ENCODE measurements around the gene MARVELD1.

The MARVELD1 gene

DNA sequence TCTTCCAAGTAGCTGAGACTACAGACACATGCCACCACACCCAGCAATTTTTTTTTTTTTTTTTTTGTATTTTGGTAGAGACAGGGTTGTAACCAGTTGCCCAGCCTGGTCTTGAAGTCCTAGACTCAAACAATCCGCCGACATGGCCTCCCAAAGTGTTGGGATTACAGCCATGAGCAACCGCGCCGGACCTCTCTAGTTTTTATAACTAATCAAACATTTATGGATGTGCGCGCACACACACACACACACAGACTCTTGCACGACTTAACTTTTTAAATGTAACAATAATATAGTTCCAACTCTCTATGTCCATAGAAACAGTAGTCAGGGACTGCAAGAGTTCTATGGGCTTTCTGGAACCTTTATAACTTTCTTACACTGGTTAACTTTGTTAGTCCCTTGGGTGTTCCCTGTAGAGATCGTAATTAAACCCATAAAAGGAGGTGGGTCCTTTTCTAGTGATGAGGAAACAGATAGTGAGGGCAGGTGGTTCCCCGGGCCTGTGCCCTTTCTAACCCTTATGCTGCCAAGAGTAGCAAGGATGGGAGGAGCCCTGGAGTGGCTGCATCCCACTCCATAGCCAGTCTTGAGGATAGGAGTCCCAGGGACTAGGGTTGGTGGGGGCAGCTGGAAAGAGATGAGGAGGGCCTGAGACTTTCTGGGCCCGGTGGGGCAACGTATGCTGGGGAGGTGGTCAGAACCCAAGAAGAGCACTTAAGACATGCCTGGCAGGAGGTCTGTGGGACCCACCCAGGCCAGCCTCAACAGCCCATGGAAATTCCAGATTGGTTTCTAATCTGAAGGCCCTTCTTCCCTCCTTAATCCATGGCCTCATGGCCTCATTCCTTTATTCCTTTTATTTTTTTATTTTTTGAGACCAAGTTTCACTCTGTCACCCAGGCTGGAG lies 8.6 kb downstream of the MARVELD1 start:
- WGBS (ENCODE audit: extremely low coverage, insufficient coverage, low lambda C conversion rate): no CpG with 5 or more reads among the region's 12 CpGs
- no peak overlapping the region for H3K18ac ChIP-seq (ENCODE audit: low read length)
- H2BK5ac ChIP-seq (ENCODE audit: low read length): no peak overlapping the region
- DNase-seq: no peak
- no peak overlapping the region for H2BK15ac ChIP-seq (replicated peaks; ENCODE audit: low read depth)
- no peak overlapping the region for H3K56ac ChIP-seq (ENCODE audit: low read length)
- H3K4me2 ChIP-seq (ENCODE audit: low read length): no peak overlapping the region
- H3K4me1 ChIP-seq (ENCODE audit: control insufficient read depth, low read depth, low read length): peaks cover 5% of the 10 kb centered on the region
- no peaks in the 10 kb centered on the region for H3K27me3 ChIP-seq (ENCODE audit: insufficient read depth, low read length, poor library complexity)
- H4K8ac ChIP-seq (ENCODE audit: low read depth, low read length): no peak overlapping the region
- no peak overlapping the region for H3K23ac ChIP-seq (ENCODE audit: low read length)
- no peak overlapping the region for H2AK5ac ChIP-seq (ENCODE audit: low read length)
- H3K4me3 ChIP-seq (ENCODE audit: low read length): no peak overlapping the region
- no peaks in the 10 kb centered on the region for H3K79me2 ChIP-seq (ENCODE audit: control insufficient read depth, insufficient read depth, low read length)
- no peak overlapping the region for H3K9ac ChIP-seq (ENCODE audit: low read length)
- H3K36me3 ChIP-seq (ENCODE audit: control insufficient read depth, insufficient read depth, low read length): no peaks in the 10 kb centered on the region
- H3K27ac ChIP-seq (ENCODE audit: low read depth, low read length): no peak overlapping the region
- H4K5ac ChIP-seq (ENCODE audit: low read length): no peak overlapping the region
- H3K79me1 ChIP-seq (ENCODE audit: low read length): no peaks in the 10 kb centered on the region
- H2BK120ac ChIP-seq (ENCODE audit: low read depth, low read length): no peak overlapping the region
- no peak overlapping the region for H3K4ac ChIP-seq (ENCODE audit: low read depth, low read length)

- Histone ChIP-seq H4K8ac (ENCODE audit: low read depth, low read length) (no peak overlapping the region), H3K79me2 (ENCODE audit: control insufficient read depth, insufficient read depth, low read length) (no peaks in the 10 kb centered on the region), H3K9ac (ENCODE audit: low read length) (no peak overlapping the region), H2AK5ac (ENCODE audit: low read length) (no peak overlapping the region), H3K4me1 (ENCODE audit: control insufficient read depth, low read depth, low read length) (peaks cover 5% of the 10 kb centered on the region), H2BK5ac (ENCODE audit: low read length) (no peak overlapping the region), H3K23ac (ENCODE audit: low read length) (no peak overlapping the region), H3K27ac (ENCODE audit: low read depth, low read length) (no peak overlapping the region), H3K27me3 (ENCODE audit: insufficient read depth, low read length, poor library complexity) (no peaks in the 10 kb centered on the region), H4K5ac (ENCODE audit: low read length) (no peak overlapping the region), H3K36me3 (ENCODE audit: control insufficient read depth, insufficient read depth, low read length) (no peaks in the 10 kb centered on the region), H3K4me3 (ENCODE audit: low read length) (no peak overlapping the region), H3K4ac (ENCODE audit: low read depth, low read length) (no peak overlapping the region), H2BK120ac (ENCODE audit: low read depth, low read length) (no peak overlapping the region), H3K79me1 (ENCODE audit: low read length) (no peaks in the 10 kb centered on the region), H2BK15ac (replicated peaks; ENCODE audit: low read depth) (no peak overlapping the region), H3K4me2 (ENCODE audit: low read length) (no peak overlapping the region), H3K56ac (ENCODE audit: low read length) (no peak overlapping the region), H3K18ac (ENCODE audit: low read length) (no peak overlapping the region)
- peak; percentile 64 for DNase-seq
- no CpG with 5 or more reads among the region's 3 CpGs for WGBS (ENCODE audit: extremely low coverage, insufficient coverage, low lambda C conversion rate)
These were observed 9.5 kb downstream of the MARVELD1 start for GRCh38 chr10:97723001-97723400.

DNA sequence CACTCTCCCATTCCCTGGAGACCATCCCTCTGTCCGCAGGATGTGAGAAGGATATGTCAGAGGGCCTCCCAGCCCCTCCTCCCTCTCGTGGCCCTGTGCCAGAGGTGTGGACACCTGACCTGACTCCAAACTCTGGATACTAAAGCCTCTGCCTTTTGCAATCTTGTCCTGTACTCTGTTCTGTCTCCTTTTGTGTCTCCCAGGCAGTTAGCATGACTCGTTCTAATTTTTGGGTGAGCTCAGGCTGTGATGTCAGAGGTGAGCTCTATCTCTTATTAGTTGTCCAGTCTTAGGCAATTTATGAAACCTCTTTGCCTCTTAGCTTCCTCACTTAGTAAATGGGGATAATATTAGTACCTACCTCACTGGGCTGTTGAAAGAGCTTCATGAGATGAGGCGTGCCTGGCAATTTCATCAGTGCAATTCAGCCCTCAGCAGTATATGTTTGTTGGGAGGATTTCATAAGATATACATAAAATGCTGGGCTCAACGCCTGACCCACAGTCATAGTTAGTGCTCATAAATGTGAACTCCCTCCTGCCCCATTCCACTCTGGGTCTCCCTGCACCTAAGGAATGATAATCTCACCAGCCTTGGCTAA lies 10.9 kb downstream of the MARVELD1 start:
- Histone ChIP-seq H4K8ac (ENCODE audit: low read depth, low read length) (no peak overlapping the region), H3K27ac (ENCODE audit: low read depth, low read length) (no peak overlapping the region), H3K4me3 (ENCODE audit: low read length) (no peak overlapping the region), H3K27me3 (ENCODE audit: insufficient read depth, low read length, poor library complexity) (no peaks in the 10 kb centered on the region), H3K9ac (ENCODE audit: low read length) (no peak overlapping the region), H3K4me2 (ENCODE audit: low read length) (no peak overlapping the region), H3K36me3 (ENCODE audit: control insufficient read depth, insufficient read depth, low read length) (no peaks in the 10 kb centered on the region), H3K23ac (ENCODE audit: low read length) (no peak overlapping the region), H2BK5ac (ENCODE audit: low read length) (no peak overlapping the region), H2BK120ac (ENCODE audit: low read depth, low read length) (no peak overlapping the region), H3K4me1 (ENCODE audit: control insufficient read depth, low read depth, low read length) (peaks cover 1% of the 10 kb centered on the region), H3K79me2 (ENCODE audit: control insufficient read depth, insufficient read depth, low read length) (no peaks in the 10 kb centered on the region), H3K79me1 (ENCODE audit: low read length) (no peaks in the 10 kb centered on the region), H3K4ac (ENCODE audit: low read depth, low read length) (no peak overlapping the region), H2BK15ac (replicated peaks; ENCODE audit: low read depth) (no peak overlapping the region), H4K5ac (ENCODE audit: low read length) (no peak overlapping the region), H3K56ac (ENCODE audit: low read length) (no peak overlapping the region), H3K18ac (ENCODE audit: low read length) (no peak overlapping the region), H2AK5ac (ENCODE audit: low read length) (no peak overlapping the region)
- no peak for DNase-seq
- WGBS (ENCODE audit: extremely low coverage, insufficient coverage, low lambda C conversion rate): no CpG with 5 or more reads among the region's 5 CpGs

DNA sequence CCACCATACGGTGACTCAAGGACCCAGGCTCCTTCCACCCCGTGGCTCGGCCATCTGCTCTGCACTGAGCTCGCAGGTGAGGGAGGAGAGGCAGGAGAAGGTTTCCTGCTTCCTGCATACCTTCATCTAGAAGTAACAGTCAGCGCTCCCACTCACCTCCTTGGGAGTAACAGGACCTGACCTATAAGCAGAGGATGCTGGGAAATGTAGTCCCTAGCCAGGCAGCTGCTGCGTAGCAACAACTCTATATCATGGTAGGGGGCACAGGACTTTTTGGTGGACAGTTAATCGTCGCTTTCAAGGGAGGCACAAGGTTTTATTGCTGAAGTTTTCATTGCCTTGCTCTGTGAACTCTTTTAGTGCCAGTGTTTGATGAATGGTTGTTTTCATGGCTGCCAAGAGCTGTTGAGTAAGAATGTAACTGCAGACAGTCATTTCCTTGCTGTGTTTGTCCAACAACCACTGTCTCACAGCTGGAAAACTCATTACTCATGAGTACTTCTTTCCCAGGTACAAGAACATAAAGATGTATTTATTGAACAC lies 13.2 kb downstream of the MARVELD1 start:
- Histone ChIP-seq H3K4me1 (ENCODE audit: control insufficient read depth, low read depth, low read length) (no peaks in the 10 kb centered on the region), H3K4ac (ENCODE audit: low read depth, low read length) (no peak overlapping the region), H3K27me3 (ENCODE audit: insufficient read depth, low read length, poor library complexity) (no peaks in the 10 kb centered on the region), H3K18ac (ENCODE audit: low read length) (no peak overlapping the region), H3K4me3 (ENCODE audit: low read length) (no peak overlapping the region), H2AK5ac (ENCODE audit: low read length) (no peak overlapping the region), H4K8ac (ENCODE audit: low read depth, low read length) (no peak overlapping the region), H2BK120ac (ENCODE audit: low read depth, low read length) (no peak overlapping the region), H3K79me1 (ENCODE audit: low read length) (no peaks in the 10 kb centered on the region), H3K9ac (ENCODE audit: low read length) (no peak overlapping the region), H3K23ac (ENCODE audit: low read length) (no peak overlapping the region), H2BK5ac (ENCODE audit: low read length) (no peak overlapping the region), H3K36me3 (ENCODE audit: control insufficient read depth, insufficient read depth, low read length) (no peaks in the 10 kb centered on the region), H3K79me2 (ENCODE audit: control insufficient read depth, insufficient read depth, low read length) (no peaks in the 10 kb centered on the region), H3K4me2 (ENCODE audit: low read length) (peak overlapping the region; percentile 23), H3K56ac (ENCODE audit: low read length) (peak overlapping the region; percentile 57), H3K27ac (ENCODE audit: low read depth, low read length) (no peak overlapping the region), H2BK15ac (replicated peaks; ENCODE audit: low read depth) (no peak overlapping the region), H4K5ac (ENCODE audit: low read length) (no peak overlapping the region)
- peak; percentile 88 for DNase-seq
- no CpG with 5 or more reads among the region's 8 CpGs for WGBS (ENCODE audit: extremely low coverage, insufficient coverage, low lambda C conversion rate)

DNA sequence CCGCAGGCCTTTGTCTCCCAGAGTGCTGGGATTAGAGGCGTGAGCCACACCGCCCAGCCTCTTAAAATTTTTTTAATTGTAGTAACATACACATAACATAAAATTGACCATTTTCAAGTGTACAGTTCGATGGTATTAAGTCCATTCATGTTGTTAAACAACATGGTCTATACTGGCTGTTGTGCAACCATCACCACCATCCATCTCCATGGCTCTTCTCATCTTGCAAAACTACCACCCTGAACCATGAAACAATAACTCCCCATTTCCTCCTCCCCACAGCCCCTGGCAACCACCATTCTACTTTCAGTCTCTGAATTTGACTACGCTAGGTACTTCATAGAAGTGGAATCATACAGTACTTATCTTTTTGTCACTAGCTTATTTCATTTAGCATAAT lies 15.5 kb downstream of the MARVELD1 start:
- H3K4me1 ChIP-seq (ENCODE audit: control insufficient read depth, low read depth, low read length): no peaks in the 10 kb centered on the region
- no peak overlapping the region for H3K56ac ChIP-seq (ENCODE audit: low read length)
- H3K79me1 ChIP-seq (ENCODE audit: low read length): no peaks in the 10 kb centered on the region
- H2BK120ac ChIP-seq (ENCODE audit: low read depth, low read length): no peak overlapping the region
- no CpG with 5 or more reads among the region's 5 CpGs for WGBS (ENCODE audit: extremely low coverage, insufficient coverage, low lambda C conversion rate)
- no peak for DNase-seq
- no peak overlapping the region for H2BK5ac ChIP-seq (ENCODE audit: low read length)
- no peak overlapping the region for H3K4ac ChIP-seq (ENCODE audit: low read depth, low read length)
- no peak overlapping the region for H3K18ac ChIP-seq (ENCODE audit: low read length)
- H2BK15ac ChIP-seq (replicated peaks; ENCODE audit: low read depth): no peak overlapping the region
- H3K4me2 ChIP-seq (ENCODE audit: low read length): no peak overlapping the region
- no peak overlapping the region for H3K9ac ChIP-seq (ENCODE audit: low read length)
- H4K5ac ChIP-seq (ENCODE audit: low read length): no peak overlapping the region
- H3K23ac ChIP-seq (ENCODE audit: low read length): no peak overlapping the region
- H3K27ac ChIP-seq (ENCODE audit: low read depth, low read length): no peak overlapping the region
- no peaks in the 10 kb centered on the region for H3K27me3 ChIP-seq (ENCODE audit: insufficient read depth, low read length, poor library complexity)
- no peak overlapping the region for H2AK5ac ChIP-seq (ENCODE audit: low read length)
- H3K36me3 ChIP-seq (ENCODE audit: control insufficient read depth, insufficient read depth, low read length): no peaks in the 10 kb centered on the region
- H3K79me2 ChIP-seq (ENCODE audit: control insufficient read depth, insufficient read depth, low read length): no peaks in the 10 kb centered on the region
- no peak overlapping the region for H4K8ac ChIP-seq (ENCODE audit: low read depth, low read length)
- H3K4me3 ChIP-seq (ENCODE audit: low read length): no peak overlapping the region
